HG02678 (cell line): ENCODE measurements around the gene FAM81A.

Source experiments
- ATAC-seq: cut with Tn5 transposase; IDR thresholded peaks from one replicate; pipeline ENCODE4 v1.9.1; 2021; ENCODE audit warnings: mild to moderate bottlenecking, moderate library complexity; ENCODE audit not compliant: unreplicated experiment

Gene FAM81A

GRCh38 chr15:59539799-59540198 lies 101.8 kb downstream of the FAM81A start:
- ATAC-seq = no peak

GRCh38 chr15:59540654-59541053 lies 102.7 kb downstream of the FAM81A start:
- no peak for ATAC-seq

GRCh38 chr15:59541750-59542149 lies 103.8 kb downstream of the FAM81A start:
- no peak for ATAC-seq

- peak; percentile 86 for ATAC-seq
Observed at GRCh38 chr15:59543721-59544547, 105.9 kb downstream of the FAM81A start.

- ATAC-seq = no peak
Observed at GRCh38 chr15:59545573-59545972, 107.6 kb downstream of the FAM81A start.

GRCh38 chr15:59548501-59549226 lies 110.7 kb downstream of the FAM81A start:
- no peak for ATAC-seq

- no peak for ATAC-seq
Observed at GRCh38 chr15:59549301-59550185, 111.6 kb downstream of the FAM81A start.

GRCh38 chr15:59550530-59550929 lies 112.5 kb downstream of the FAM81A start:
- no peak for ATAC-seq

GRCh38 chr15:59550956-59551355 lies 113.0 kb downstream of the FAM81A start:
- ATAC-seq = no peak

- no peak for ATAC-seq
Observed at GRCh38 chr15:59553879-59554735, 116.1 kb downstream of the FAM81A start.

- ATAC-seq = no peak
Observed at GRCh38 chr15:59555696-59556095, 117.7 kb downstream of the FAM81A start.

- ATAC-seq = no peak
Observed at GRCh38 chr15:59556380-59556779, 118.4 kb downstream of the FAM81A start.

- no peak for ATAC-seq
Observed at GRCh38 chr15:59557581-59557980, 119.6 kb downstream of the FAM81A start.

GRCh38 chr15:59558851-59559250 lies 120.9 kb downstream of the FAM81A start:
- ATAC-seq = no peak

- ATAC-seq = no peak
Observed at GRCh38 chr15:59561547-59561946, 123.6 kb downstream of the FAM81A start.

GRCh38 chr15:59562448-59563186 lies 124.6 kb downstream of the FAM81A start:
- ATAC-seq = no peak

GRCh38 chr15:59565299-59565698 lies 127.3 kb downstream of the FAM81A start:
- ATAC-seq = no peak

GRCh38 chr15:59567324-59567723 lies 129.3 kb downstream of the FAM81A start:
- no peak for ATAC-seq

- no peak for ATAC-seq
Observed at GRCh38 chr15:59569477-59569876, 131.5 kb downstream of the FAM81A start.

- no peak for ATAC-seq
Observed at GRCh38 chr15:59570315-59570714, 132.3 kb downstream of the FAM81A start.
